Right lung (tissue), 5 donors: Measurements from ENCODE around the gene METRN. TPM values are rescaled to one million over a fixed set of nuclear protein-coding genes. Genes with fewer than 3 reads are reported as not detected.
"Not testable (repeated sequence)": the region's sequence is repeated elsewhere in the genome, so short reads cannot be mapped to it uniquely, and the experiment has no call there.

Source experiments
- DNase-seq, 2 donors: peaks; one replicate each; pipeline ENCODE4 v3.0.0-alpha.2; 2013
- polyA plus RNA-seq, 5 donors: library from polyadenylated mRNA; unstranded; fragments of 120-200 nt; gene quantifications; one replicate each; pipeline versions ENCODE4 v1.2.1 to v1.2.3, GENCODE V29; 2013; ENCODE audit warnings: inconsistent platforms in 1 of 5, low replicate concordance in 1 of 5; ENCODE audit not compliant: insufficient read length in 5 of 5, insufficient read depth in 1 of 5

The METRN gene
- polyA plus RNA-seq, 5 donors, result 6.7 to 44.0 (median 10.8) TPM

DNA sequence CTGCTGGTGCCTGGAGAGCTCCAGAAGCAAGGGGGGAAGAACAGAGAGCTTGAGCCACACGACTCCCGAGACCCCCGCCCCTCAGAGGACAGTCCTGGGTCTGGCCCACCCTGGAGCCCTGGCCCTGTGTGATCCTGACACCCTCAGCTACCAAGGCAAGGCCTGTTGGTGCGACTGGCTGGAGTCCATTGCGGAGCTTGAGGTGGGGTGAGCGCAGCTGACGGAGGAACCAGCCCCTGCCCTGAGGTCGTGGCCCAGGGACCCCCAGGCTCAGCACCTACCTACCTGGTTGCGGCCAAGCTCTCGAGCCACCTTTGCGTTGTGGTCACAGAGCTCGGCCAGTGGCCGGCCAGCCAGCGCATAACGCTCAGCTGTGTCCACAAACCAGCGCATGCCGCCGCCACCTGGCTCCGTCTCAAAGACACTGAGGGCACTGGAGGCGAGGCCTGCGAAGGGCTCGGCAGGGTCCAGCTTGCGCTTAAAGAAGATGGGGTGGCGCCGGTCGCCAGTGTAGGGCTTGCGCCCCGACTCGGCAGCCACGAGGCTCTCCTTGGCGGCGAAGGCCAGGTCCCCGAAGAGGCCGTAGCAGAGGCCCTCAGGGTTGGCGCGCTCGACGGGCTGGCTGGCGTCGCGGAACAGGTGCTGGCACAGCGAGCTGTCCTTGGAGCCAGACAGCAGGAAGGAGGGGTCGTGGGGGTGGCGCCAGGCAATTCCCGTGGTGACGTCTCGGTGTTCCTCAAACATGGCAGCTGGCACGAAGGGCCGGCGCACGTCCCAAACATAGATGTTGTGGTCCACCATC lies 28.3 kb upstream of the METRN start:
- no peak for DNase-seq

DNA sequence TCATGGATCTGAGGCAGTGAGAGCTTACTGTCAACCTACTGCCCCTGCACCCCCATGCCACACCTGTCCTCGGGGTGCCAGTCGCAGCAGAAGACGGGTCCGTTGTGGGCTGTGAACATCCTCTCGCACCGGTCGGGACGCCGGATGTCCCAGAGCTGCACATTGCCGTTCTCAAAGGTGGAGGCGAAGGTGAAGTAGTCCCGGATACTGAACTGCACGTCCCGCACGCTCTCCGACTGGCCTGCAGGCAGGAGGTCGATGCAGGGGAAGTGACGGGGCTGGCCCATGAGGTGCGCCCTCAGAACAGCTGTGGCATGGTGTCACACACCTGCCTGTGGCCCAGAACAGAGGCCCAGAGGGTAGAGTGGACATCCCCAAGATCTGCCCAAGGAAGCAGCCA lies 27.4 kb upstream of the METRN start:
- DNase-seq, result no peak

DNA sequence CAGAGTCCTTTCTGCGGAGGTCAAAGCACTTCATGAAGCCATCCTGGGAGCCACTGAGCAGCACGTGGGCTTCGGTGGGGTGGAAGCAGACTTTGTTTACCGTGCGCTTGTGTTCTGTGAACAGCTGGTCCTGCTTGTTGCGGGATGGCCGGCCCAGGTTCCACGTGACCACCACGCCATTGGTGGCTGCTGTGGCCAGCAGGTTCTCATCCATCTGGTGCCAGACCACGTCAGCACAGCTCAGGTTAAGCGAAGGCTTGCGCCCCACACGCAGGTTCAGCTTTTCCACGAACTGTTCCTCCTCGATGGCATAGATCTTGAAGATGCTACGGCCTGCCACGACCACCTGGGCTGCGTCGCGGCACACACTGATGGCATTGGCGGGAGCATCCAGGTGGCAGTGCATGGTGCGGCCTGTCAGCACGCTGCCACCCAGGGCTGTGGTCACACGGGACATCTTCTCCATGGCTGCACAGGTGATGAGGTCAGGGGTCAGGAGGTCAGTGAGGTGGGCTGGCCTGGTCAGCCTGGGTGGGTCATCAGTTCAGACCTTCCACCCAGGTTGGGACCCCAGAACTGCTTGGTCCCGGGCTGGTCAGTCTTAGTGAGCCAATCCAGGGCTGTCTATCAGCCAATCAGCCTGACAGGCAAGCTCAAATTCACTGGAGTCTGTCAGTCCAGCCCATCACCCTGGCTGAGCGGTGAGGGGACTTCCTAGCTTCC lies 25.6 kb upstream of the METRN start:
- no peak for DNase-seq

DNA sequence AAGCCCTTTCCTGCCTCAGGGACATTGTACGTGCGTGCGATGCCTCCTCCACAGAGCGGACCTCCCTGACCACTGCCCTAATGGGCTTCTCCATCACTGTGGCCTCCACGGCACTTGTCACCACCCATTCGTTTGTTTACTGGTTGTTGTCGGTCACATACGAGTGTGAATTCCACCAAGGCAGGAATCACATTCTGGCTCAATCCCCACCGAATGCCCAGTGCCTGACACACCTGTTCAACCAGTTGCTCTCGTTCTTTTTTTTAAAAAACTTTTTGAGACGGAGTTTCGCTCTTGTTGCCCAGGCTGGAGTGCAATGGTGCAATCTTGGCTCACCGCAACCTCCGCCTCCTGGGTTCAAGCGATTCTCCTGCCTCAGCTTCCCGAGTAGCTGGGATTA lies 23.7 kb upstream of the METRN start:
- not testable (repeated sequence) for DNase-seq

DNA sequence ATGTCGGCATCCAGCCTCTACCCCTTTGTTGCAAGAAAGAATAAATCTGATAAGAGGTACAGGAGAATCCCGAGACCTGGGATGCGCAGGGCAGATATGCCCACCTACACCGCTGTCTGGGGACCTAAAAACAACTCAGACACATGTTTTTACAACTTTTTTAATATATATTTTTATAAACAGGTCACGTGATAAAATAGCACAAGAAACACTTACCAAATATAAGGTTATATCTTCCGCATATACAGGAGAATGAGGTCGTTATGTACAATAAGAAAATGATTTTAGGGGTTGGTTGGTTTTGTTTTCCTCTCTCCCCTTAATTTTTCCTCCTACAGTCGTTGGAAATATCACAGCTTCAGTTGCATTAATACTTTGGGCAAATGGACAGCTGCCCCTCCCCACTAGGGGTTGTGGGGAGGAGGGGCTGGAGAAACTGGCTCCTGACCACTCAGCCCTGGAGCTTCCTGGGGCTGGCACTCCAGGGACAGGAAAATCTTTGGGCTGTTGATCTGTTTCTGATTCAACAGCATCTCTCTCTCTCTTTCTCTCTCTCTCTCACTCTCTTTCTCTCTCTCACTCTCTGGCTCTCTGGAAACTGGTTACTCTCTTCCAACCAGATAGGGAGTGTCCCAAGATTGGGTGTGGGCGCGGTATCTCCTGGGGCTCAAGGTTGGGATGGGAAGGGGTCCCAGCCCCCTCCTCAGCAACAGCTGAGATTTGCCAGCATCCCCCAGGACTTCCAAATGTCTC lies 22.4 kb upstream of the METRN start:
- no peak for DNase-seq

DNA sequence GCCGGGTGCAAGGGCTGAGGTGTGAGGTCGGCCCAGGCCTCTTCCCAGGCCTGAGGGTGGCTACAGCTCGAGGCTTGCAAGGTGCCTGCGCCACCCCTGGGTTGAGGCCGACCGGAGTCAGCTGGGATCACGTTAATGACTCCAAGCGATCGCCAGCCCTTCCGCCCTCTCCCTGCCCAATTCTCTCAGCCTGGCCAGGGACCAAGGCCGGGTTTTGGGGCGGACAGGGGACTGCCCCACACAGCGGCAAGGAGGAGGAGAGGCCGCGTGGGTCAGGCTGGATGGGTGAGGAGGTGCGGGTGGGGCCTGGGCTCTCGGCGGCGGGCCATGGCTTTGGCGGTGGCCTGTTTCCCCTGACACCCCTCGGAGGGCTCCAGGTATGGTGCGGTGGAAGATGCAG lies 21.6 kb upstream of the METRN start:
- DNase-seq, result no peak

DNA sequence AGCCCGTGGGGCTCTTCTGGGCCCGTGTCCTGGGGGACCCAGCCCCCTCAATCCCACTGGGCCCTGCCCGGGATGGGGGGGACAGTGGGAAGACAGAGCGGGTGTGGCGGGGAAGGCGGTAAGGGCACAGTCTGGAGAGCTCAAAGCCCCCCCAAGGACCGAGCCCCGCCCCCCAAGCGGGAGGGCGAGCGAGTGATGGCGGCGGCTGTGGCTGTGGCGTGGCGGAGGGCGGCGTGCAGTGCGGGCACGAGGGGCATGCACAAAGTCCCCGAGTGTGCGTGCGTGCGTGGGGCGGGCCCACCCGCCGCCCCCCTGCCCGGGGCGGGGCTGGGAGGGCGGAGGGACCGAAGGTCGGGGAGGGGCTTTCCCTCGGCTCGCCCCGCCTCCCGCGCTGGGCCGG lies 21.2 kb upstream of the METRN start:
- DNase-seq, result no peak

DNA sequence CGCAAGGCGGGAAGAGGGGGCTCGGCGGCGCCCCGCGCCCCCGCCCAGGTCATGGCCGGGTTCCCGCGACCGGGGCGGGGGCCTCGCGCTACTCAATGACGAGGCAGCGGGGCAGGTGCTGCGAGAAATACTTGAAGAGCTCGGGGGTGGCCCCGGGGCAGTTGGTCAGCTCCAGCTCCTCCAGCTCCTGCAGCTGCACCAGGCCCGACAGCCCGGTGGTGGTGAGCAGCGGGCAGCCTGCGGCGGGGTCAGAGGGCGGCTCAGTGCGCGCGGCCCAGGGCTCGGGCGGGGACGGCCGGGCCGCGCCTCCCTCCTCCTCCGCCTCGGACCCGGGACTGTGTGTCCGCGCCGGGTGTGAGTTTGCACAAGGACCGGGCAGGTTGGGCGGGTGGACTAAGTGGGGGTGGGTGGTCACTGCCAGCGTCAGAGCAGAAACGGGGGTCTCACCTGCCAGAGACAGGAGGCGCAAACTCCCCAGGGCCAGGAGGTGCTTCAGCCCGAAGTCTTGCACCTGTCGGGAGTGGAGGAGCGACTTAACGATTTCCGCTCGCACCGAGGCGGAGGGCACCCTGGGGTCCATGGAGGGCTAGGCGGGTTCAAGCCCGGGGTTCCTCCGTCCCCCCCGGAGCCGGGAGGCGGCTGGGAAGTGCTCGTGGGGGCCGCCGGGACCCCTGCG lies 20.6 kb upstream of the METRN start:
- no peak for DNase-seq

DNA sequence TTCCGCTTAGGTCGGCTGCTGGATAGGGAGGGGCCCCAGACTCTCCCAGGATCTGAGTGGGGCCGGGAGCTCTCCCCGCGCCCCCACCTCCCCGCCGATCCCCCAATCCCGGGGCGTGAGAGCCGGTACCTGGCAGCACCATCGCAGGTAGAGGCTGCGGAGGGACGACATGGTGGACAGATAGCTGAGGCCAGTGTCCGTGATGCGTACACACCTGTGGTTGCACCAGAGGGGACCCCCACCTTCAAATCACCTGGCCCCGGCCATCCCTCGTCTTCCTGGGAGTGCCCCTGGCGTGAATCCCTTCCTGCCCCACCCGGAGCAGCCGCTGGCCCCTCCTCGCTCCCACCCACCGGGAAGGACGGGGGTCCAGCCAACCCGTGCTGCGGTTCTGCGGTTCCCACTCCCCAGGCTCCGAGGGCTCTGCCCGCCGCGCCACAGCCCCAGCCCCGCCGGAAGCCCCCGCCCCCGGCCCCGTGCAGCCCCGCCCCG lies 20.0 kb upstream of the METRN start:
- no peak for DNase-seq

DNA sequence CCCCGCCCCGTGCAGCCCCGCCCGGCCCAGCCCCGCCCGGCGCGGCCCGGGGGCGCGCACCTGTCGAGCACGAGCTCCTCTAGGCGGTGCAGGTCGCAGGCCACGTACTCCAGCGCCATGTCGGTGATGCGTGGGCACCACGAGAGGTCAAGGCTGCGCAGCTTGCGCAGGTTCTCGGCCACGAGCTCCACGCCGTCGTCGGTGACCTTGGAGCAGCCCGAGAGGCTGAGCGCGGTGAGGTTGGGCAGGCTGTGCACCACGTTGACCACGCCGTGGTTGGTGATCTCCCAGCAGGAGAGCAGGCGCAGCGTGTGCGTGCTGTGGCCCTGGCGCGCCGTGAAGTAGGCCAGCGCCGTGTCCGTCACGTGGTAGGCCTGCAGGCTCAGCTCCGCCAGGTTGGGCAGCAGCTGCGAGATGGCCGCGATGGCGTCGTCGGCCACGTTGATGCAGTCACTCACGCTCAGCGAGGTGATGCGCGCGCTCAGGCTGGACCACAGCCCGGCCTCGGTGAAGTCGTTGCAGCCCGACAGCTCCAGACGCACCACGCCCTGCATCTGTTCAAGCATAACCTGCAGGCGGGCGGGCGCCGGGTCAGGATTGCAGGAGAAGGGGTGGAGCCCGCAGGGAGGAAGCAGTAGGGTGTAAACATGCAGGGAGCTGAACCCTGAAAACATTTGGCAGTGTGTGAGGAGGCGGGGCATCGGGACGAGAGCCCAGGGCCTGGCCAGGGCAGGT lies 19.4 kb upstream of the METRN start:
- no peak for DNase-seq

DNA sequence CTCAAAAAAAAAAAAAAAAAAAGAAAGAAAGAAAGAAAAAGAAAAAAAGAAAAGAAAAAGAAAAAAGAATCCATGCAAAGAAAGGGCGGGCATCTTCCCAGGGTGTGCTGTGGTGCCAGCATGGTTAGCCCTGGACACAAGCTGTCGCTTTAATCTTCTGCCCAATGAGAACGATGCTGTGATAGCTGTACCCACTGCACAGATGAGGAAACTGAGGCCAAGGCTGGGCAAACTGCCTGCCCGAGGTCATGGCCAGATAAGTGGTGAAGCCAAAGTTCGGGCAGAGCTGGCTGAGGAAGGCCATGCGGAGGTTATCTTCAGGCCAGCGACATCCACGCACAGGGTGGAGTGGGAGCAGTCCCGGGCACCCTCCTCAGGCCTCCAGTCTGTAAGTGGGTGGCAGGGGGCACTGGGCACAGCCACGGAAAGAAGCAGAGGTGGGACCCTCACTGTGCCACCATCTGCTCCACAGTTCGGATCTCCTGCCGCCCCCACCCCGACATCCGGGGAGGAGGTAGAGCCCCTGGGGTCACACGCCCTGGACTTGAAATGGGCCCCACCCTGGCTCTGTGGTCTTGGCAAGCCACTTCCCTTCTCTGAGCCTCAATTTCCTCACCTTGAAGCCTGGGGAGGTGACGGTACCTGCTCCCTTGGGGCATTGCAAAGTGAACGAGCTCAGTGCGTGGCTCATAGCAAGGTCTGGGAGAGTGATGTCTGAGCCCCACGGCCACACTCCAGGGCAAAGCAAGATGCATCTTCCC lies 15.8 kb upstream of the METRN start:
- no peak for DNase-seq

DNA sequence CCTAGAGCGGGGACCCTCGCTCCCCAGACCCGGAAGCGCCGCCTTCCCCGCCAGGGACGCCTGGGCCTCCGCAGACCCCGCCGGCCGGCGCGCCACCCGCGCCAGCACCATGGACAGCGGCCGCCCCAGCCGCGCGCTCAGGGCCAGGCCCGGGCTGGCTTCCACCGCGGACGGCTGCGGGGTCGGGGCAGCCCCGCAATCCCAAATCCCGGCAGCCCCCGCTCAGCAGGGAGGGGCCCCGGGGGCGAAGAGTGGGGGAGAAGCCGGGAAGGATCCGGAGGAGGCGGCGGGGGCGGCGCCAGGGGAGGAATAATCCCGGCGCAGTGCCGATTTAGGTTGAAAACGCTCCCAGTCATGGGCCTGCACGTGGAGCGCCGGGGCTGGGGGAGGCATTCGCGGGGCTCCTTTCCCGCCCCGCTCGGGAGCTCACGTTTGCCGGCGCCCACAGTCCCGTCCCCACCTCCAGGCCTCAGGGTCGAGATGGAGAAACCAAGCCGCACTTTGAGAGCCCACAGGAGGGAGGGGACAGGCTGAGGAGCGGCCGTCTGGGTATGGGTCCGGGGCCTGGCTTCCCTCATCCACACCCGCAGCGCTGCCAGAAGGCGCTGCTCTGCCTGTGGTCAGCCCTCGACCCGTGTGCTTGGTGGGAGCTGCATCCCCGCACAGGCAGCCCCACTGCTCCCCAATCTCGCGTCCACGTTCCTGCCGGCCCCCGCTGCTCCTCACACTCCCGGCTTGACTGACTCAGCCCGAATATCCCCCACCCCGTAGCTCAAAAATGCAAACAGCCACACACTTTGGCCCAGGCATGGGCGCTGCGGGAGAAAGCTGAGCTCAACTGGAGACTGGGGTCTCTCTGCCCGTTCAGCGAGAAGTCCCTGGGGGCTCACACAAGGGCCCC lies 14.0 kb upstream of the METRN start:
- DNase-seq, result no peak

DNA sequence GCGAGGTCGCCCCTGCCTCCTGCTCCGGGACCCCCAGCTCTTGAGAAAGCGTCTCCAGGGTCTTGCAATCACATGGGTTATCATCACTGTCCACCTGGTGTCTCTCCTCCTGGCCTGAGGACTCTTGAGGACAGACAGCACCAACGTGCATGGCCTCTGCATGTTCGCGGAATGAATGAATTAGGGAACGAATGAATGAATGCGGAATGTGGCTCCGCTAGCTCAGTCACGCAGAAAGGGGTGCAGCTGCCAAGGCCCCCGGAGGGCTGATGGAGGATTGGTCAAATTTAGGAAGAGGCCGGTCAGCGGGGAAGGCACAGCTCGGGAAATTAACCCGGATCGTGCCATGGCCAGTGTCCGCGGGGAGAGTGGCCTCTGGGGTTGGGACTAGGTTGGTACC lies 12.6 kb upstream of the METRN start:
- DNase-seq, result no peak

DNA sequence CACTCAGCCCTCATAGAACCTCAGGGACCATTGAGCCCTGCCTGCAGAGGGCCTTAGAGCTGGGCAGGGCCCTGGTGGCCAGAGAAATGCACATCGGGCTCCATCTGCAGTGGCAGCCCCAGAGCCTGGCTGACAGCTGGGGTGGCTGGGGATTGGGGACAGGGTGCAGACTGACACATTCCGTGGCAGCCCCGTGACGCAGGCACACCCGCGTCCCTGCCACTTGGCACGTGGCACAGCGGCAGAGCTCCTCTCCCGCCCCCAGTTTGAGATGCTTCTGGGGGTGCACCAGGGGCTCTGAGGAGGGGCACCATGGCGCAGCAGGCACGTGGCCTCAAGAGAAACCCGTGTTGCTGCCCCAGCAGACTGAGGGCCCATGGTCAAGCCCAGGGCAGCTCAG lies 11.5 kb upstream of the METRN start:
- no peak for DNase-seq

DNA sequence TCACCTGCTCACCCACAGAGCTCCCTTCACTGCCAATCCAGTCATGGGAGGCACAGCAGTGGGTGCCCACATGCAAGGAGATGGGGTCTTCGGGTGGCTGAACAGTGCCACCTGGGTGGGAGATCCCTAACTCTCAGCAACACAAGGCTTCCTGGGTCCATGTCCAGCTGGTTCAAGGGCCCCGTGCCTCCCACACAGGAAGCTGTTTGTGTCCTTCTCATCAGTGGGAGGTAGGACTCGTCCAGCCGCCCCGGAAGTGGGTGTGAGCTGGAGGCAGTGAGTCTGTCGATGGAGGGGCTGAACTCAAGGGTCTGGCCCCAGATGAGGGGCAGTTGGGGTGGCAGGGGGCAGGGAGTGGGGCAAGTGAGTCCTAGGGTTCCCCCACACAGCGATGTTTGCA lies 10.9 kb upstream of the METRN start:
- no peak for DNase-seq

DNA sequence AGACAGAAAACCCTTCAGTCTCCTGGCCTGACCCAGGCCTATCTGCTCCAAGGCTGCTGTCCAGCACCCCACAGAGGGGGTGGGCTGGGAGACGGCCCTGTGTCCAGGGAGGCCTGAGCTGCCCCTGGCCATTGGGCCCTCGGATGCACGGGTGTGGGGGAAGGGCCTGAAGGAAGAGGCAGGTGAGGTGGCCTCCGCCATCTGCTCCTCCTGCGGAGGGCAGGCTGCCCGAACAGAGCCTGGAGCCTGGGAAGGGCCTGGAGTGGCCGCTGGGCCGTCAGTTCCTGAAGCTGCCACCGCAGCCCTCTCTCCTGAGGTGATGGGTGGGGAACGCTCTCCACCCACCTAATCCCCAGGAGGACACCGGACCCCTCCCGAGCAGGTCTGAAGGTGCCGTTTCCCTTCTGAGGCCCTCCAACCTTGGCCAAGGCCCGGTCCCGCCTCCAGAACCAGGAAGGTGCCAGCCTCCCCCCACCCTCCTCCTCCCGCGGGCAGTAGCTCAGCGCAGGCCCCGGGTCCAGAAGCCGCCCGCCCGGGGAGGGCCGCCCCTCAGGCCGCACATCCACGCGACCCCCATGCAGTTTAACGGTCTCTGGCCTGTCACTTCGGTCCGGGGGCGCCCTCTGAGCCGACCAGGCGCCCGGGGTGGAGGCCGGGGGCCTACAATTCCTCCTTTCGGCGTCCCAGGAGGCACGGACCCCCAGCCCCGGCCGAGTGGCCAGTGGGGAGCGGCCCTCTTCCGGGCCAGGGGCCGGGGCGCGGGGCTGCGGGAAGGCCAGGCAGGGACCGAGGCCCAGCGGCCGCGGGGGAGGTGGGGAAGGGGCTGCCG lies 10.2 kb upstream of the METRN start:
- no peak for DNase-seq

DNA sequence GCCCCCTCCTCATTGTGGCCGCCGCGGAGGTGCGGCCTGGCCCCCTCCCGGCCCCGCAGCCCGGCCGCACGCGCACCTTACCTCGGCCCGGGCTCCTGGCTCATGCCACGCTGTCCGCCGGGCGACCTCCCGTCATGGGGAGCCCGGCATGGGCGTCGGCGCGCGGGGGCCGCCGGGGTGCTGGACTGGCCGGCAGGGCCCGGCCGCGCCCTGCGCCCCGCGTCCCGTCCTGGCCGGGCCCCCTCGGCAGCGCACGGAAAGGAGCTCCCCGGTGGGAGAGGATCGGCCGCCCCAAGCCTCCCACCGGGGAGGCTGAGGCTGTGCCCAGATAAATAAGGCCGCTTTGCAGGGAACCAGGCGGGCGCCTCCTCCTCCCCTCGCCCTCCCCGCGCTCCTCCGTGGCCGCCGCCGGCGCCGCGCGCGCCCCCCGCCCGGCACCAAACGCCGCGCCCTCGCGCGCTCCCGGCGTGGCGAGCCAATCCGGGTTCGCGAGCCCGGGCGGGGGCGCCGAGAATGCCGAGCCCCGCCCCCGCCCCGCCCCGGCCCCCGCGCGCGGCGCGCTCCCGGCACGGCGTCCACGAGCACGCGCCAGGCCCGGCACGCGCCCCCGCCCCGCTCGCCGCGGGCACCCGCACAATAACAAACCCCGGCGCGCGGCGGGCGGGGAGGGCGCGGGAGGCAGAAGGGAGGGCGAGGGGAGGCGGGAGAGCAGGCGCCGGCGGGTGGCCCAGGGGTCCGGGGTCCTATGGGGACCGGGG lies 9.3 kb upstream of the METRN start, which contains the start of gene FBXL16:
TSS of gene FBXL16 (minus strand) at position 371 of the 758 bp plus-strand sequence. CDS start 8,396 bp downstream, outside the sequence.
- DNase-seq, result no peak
